Measurements from ENCODE around the gene CD19. TPM values are rescaled to one million over a fixed set of nuclear protein-coding genes. Genes with fewer than 3 reads are reported as not detected.
A peak's percentile ranks its signal among the peaks of the same experiment; 100 is the strongest.
"Not testable (repeated sequence)": the region's sequence is repeated elsewhere in the genome, so short reads cannot be mapped to it uniquely, and the experiment has no call there.

Gene CD19
- total RNA-seq, 3 donors from 2014 or later = not detected

- H3K4me1 ChIP-seq = peaks cover 0 to 10% of the 10 kb centered on the region in 2 donors
- TF ChIP-seq POLR2AphosphoS5 (IDR thresholded peaks at IDR 0.05) = no peak
- TF ChIP-seq POLR2A (IDR thresholded peaks at IDR 0.05) = no peak
- TF ChIP-seq CTCF (IDR thresholded peaks at IDR 0.05) = peak in 1 of 3 donors; percentile 27
- H3K4me3 ChIP-seq = no peak overlapping the region
- no peaks in the 10 kb centered on the region for H3K27me3 ChIP-seq
- intact Hi-C loops (cut with DNase I; ENCODE audit: low total_unique reads) = no loop called here
- H3K9me3 ChIP-seq = no peaks in the 10 kb centered on the region
- H3K36me3 ChIP-seq = no peaks in the 10 kb centered on the region
- no peak overlapping the region for H3K27ac ChIP-seq
- DNase-seq (ENCODE audit: low spot score in 2 of 2) = no peak
Observed at GRCh38 chr16:28977703-28978662, 46.2 kb downstream of the CD19 start.

DNA sequence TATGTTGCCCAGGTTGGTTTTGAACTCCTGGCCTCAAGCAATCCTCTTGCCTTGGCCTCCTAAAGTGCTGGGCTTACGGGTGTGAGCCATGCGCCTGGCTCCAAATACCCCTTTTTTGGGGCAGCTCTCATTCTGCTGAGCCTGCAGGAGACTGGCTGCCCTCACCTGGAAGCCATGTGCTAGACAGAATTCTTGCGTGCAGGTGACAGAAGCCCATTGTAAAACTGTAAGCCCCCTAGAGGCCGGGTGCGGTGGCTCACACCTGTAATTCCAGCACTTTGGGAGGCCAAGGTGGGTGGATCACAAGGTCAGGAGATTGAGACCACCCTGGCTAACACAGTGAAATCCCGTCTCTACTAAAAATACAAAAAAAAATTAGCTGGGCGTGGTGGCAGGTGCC, 48.6 kb downstream of the CD19 start:
- DNase-seq (ENCODE audit: low spot score in 2 of 2); H3K27me3 ChIP-seq; H3K4me3 ChIP-seq; intact Hi-C loops (cut with DNase I; ENCODE audit: low total_unique reads); H3K4me1 ChIP-seq; H3K27ac ChIP-seq; H3K9me3 ChIP-seq: not testable (repeated sequence)
- peaks cover 14% of the 10 kb centered on the region for H3K36me3 ChIP-seq

- Histone ChIP-seq H3K4me3 (no peak overlapping the region), H3K27me3 (no peaks in the 10 kb centered on the region), H3K9me3 (no peaks in the 10 kb centered on the region), H3K27ac (no peak overlapping the region), H3K36me3 (peaks cover 14% of the 10 kb centered on the region), H3K4me1 (no peaks in the 10 kb centered on the region)
- TF ChIP-seq POLR2A (IDR thresholded peaks at IDR 0.05) = no peak
- no peak for TF ChIP-seq CTCF (IDR thresholded peaks at IDR 0.05)
- no peak for TF ChIP-seq POLR2AphosphoS5 (IDR thresholded peaks at IDR 0.05)
- DNase-seq (ENCODE audit: low spot score in 2 of 2) = no peak
- intact Hi-C loops (cut with DNase I; ENCODE audit: low total_unique reads) = no loop called here
Observed at GRCh38 chr16:28980929-28981328, 49.2 kb downstream of the CD19 start.

- H3K4me1 ChIP-seq = no peaks in the 10 kb centered on the region
- no peak overlapping the region for H3K4me3 ChIP-seq
- H3K9me3 ChIP-seq = peaks cover 0 to 2% of the 10 kb centered on the region in 2 donors
- H3K27me3 ChIP-seq = no peaks in the 10 kb centered on the region
- TF ChIP-seq POLR2A (IDR thresholded peaks at IDR 0.05) = no peak
- TF ChIP-seq POLR2AphosphoS5 (IDR thresholded peaks at IDR 0.05) = no peak
- TF ChIP-seq CTCF (IDR thresholded peaks at IDR 0.05) = no peak
- DNase-seq (ENCODE audit: low spot score in 2 of 2) = no peak
- H3K36me3 ChIP-seq = peaks cover 14% of the 10 kb centered on the region
- H3K27ac ChIP-seq = no peak overlapping the region
- intact Hi-C loops (cut with DNase I; ENCODE audit: low total_unique reads) = no loop called here
Observed at GRCh38 chr16:28981517-28981916, 49.7 kb downstream of the CD19 start.

GRCh38 chr16:28982418-28982817, 50.6 kb downstream of the CD19 start:
- Histone ChIP-seq H3K4me3 (no peak overlapping the region), H3K27ac (no peak overlapping the region), H3K27me3 (no peaks in the 10 kb centered on the region), H3K4me1 (no peaks in the 10 kb centered on the region), H3K36me3 (peaks cover 18% of the 10 kb centered on the region), H3K9me3 (peaks cover 0 to 7% of the 10 kb centered on the region in 2 donors)
- DNase-seq (ENCODE audit: low spot score in 2 of 2) = no peak
- intact Hi-C loops (cut with DNase I; ENCODE audit: low total_unique reads) = no loop called here
- no peak for TF ChIP-seq CTCF (IDR thresholded peaks at IDR 0.05)
- no peak for TF ChIP-seq POLR2A (IDR thresholded peaks at IDR 0.05)
- TF ChIP-seq POLR2AphosphoS5 (IDR thresholded peaks at IDR 0.05) = no peak
